ENCODE measurements around the gene JAKMIP2.

The JAKMIP2 gene

DNA sequence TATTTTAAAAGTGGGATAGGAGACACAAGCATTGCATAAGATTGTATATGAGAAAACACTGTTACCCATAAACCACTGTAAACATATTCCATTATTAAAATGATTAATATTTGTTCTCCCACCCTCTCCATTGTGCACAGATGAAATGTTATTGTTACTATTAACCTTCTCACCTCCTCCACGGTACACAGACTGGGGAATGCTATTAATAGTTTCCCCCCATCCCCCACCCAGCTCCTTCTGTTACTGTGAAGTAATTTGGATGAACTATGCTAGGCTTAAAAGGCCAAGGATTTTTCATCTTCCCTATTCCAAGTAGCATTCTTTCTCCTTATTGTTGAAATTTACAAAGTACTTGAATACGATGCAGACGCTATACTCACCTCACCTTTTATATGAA, 91.4 kb downstream of the JAKMIP2 start:
- DNase-seq = no peak

GRCh38 chr5:147690595-147690994, 91.9 kb downstream of the JAKMIP2 start:
- no peak for DNase-seq

GRCh38 chr5:147689426-147689825, 93.1 kb downstream of the JAKMIP2 start:
- DNase-seq = no peak

- no peak for DNase-seq
Measured at GRCh38 chr5:147688656-147689356, 93.7 kb downstream of the JAKMIP2 start.

- no peak for DNase-seq
Measured at GRCh38 chr5:147687118-147687517, 95.4 kb downstream of the JAKMIP2 start.

GRCh38 chr5:147686421-147686820, 96.1 kb downstream of the JAKMIP2 start:
- DNase-seq = no peak

GRCh38 chr5:147685993-147686392, 96.5 kb downstream of the JAKMIP2 start:
- no peak for DNase-seq

DNA sequence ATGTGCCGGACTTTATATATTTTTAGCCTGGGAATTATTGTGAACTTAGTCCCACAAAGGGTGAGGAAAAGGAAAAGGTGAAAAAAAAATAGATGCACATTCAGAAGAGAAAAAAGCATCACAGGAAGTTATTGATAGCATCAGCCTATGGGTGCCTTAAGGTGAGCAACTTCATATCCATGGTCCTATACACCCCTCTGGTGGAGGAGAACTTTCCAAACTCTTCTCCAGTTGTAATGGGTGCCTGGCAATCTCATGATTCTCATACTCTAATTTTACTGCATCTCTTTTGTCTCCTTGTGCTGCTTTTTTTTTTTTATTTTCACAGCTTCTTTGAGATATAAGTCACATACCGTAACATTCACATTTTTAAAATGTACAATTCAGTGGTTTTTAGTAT, 107.4 kb downstream of the JAKMIP2 start:
- DNase-seq = no peak

- no peak for DNase-seq
Measured at GRCh38 chr5:147674411-147674810, 108.1 kb downstream of the JAKMIP2 start.

DNA sequence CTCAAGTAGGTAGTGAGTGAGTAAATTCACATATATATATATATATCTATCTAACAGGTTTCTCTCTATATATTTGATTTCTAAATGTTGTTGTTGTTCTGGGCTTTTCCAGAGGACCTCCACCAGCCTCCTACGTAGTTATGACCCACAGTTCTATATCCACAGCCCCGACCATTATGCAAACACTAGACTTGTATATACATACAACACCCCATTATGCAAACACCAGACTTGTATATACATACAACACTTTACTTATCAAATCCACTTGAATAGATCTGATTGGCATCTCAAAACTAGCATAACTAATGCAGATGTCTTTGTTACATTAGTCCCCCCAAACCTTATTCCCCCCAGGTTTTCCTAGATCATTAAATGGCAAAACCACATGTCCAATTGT, 108.7 kb downstream of the JAKMIP2 start:
- DNase-seq = no peak

DNA sequence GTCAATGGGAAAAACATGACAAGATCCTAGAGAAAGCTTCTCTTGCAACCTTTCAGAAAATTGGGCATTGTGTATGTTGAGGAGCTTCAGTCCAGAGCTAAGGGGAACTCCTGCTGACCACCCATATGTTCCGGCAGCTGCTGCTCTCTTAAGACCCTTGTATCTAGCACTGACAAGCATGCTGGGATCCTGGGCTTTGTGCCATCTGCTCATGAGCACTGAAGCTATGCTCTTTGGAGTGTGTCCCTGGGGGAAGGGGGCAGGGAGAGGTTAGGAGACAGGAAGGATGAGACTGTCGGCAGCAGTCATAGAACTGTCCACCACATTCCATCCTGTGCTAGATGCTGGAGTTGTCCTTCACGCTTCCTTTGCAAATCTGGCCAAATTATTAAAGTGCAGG, 109.3 kb downstream of the JAKMIP2 start:
- DNase-seq = no peak

DNA sequence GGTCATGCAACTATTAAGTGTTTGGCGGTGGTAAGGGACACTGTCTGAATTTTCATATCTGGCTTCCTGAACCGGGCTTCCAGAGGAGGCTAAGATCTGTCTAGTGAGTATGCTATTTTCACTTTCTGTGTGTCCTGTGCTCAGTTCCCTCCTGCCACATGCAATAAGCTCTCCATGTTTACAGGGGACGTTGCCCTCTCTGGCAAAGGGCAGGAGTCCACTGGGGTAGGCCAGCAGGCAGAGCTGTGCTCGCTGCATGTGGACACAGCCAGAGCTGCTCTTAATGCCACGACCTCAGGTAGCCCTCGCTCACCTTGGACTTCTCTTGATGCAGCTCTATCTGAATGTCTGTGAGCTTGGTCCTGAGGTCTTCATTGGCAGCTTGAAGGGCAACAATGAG, 111.2 kb downstream of the JAKMIP2 start:
- no peak for DNase-seq

DNA sequence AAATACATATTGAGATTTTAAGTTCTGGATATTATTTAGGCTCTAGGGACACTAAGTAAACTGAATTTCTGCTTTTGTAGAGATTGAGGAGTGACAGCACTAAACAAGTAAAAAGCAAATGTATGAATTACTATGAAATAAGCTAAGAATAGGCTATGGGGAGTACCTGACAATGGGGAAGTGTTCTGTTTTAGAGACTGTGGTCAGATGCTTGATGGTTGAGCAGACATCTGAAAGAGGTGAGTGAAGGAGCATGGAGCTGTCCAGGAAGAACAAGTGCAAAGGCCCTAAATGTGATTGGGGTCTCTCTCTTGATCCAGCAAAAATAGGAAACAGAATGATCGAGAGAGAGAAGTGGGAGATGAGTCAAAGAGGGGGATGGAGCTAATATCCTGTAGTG, 111.7 kb downstream of the JAKMIP2 start:
- DNase-seq = no peak

DNA sequence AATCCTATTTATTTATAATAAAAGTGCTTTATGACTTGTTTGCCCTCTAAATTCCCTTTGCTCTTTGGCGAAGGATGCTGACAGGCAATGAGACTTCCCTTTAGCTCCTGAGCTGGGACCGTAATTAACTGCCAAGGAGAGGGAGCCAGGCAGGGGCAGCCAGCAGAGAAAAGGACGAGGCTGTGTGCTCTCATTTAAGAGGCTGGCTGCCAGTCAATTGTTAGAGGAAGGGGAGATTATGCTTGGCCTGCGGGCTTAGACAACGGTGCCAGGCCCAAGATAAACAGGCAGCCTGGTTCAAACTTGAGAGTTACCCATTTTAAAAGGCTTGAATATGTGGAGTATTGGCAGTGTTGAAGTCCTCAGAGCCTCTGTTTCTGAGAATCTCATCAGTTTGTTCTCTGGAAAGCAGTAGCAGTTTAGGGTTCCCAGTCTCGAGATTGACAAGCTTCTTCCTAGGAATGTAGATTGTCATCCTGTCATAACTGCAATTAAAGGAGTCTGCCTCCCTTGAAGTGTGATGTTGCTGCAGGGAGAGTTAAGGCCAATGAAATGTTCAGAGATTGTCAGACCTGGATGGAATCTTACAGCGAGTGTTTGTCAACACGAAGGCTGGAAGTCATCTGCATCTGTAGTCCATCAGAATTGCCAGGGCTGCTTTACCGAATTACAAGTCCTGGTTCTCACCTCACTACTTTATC, 113.2 kb downstream of the JAKMIP2 start:
- DNase-seq = no peak

DNA sequence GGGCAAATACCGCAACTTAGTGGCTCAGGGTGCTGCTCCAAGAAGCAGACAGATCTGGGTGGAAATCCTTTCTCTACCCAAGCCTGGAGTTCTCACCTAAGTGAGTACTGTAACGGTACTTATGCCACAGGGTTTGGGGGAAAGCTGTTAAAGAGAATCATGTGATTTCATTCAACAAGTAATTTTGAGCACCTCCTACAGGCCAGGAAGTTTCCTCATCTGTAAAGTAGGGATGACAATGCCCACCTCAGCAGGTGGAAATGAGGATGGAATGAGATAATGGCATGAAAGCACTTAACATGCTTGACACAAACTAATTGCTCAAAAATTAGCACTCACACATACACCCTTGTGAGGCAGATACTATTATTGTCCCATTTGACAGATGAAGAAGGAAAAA, 114.1 kb downstream of the JAKMIP2 start:
- no peak for DNase-seq

DNA sequence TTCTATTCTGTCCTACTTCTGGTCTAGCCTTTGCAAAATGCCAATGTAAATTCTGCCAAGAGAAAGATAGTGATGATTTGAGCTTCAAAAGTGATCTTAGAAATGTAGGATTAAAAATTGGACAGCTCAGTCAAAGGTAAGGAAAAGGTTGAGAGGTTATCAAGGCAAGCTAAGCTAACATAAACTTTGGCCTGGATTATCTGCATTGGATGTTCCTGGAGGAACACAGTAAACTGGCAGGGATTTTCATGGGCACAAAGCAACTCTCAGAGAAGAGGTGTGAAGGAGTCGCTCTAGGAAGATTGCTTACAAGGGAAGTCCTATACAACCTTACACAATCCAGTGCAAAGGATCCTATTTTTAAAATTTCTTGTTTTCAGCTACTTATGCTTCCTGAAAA, 115.2 kb downstream of the JAKMIP2 start:
- no peak for DNase-seq

DNA sequence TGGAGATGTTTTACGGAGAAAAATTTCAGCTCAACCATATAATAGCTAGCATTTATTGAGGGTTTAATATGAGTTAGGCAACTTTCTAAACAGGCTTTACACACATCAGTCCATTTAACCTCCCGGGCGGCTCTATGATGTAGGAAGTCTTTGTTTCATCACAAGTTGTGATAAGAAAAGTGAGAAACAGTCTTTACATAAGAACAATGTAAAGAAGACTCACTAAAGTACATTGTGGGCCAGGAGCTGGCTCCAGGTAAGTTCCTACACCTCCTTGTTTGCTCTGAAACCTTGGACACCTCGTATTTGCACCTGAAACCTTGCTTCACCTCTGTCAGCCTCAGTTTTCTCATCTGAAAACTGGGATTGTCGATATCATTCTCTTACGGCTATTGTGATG, 116.1 kb downstream of the JAKMIP2 start:
- no peak for DNase-seq

- no peak for DNase-seq
Measured at GRCh38 chr5:147661541-147661940, 121.0 kb downstream of the JAKMIP2 start.

DNA sequence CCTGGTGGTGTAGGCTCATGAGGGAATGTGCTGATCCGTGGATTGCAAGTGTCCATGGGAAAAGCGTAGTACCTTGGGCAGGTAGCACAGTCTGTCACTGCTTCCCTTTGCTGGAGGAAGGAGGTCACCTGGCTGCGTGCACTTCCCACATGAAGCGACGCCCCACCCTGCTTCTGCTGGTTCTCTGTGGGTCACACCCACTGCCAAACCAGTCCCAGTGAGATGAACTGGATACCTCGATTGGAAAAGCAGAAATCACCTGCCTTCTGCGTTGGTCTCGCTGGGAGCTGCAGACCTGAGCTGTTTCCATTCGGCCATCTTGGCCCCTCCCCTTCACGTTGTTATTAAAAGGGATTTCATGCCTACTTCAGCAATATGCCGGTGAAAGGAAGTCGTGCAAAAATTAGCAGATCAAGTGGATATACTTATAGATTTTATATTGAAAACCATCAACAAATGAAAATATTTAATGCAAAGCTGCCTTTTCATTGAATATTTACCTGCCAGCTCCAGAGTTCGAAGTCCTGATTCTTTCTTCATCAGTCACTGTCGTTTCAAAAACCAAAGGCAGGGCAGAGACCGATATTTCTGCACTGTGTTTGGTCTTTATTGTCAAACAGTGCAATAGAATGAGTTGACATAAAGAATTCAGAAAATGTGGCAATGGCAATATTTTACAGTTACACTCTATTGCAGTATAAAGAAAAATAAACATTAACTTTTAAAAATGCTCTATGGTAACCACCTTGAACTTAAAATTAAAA, 123.2 kb downstream of the JAKMIP2 start:
- no peak for DNase-seq

DNA sequence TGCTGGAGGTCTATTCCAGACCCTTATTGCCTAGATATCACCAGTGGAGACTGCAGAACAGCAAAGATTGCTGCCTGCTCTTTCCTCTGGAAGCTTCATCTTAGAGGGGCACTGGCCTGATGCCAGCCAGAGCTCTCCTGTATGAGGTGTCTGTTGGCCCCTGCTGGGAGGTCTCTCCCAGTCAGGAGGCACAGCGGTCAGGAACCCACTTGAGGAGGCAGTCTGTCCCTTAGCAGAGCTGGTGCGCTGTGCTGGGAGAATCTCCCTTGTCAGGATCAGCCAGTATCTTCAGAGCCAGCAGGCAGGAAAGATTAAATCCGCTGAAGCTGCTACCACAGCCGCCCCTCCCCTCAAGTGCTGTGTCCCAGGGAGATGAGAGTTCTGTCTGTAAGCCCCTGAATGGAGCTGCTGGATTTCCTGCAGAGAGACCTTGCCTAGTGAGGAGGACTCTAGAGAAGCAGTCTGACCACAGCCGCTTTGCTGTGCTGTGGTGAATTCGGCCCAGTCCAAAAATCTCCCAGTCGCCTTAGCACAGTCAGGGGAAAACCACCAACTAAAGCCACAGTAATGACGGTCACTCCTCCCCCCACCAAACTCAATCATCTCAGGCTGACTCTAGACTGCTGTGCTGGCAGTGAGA, 124.1 kb downstream of the JAKMIP2 start:
- no peak for DNase-seq

GRCh38 chr5:147648597-147648996, 133.9 kb downstream of the JAKMIP2 start:
- no peak for DNase-seq

GRCh38 chr5:147645197-147645596, 137.3 kb downstream of the JAKMIP2 start:
- no peak for DNase-seq

DNA sequence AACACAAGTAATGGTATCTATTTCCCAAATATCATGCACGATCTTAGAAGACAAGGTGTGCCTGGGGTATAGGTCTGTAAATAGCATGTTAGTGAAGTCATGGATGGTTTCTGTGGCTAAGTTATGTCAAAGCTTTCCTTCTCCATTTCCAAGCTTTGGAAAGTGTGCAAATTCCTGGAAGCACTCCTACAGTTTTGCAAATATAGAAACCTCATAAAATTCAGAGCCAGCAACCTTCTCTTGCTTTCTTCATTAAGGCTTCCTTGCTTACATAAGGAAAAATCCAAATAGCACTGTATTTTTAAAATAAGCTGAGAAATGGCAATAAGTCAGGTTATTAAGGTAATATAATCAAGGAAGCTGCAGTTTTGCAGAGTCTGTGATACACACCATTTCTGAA, 138.1 kb downstream of the JAKMIP2 start:
- no peak for DNase-seq

GRCh38 chr5:147643142-147643541, 139.4 kb downstream of the JAKMIP2 start:
- no peak for DNase-seq
